ENCODE results near the gene FAM151A.

- TF ChIP-seq CTCF (IDR thresholded peaks at IDR 0.05) = no peak
- no peak for TF ChIP-seq EP300 (IDR thresholded peaks at IDR 0.05)
- no peak for TF ChIP-seq POLR2A (IDR thresholded peaks at IDR 0.05)
Observed at GRCh38 chr1:54591127-54591756, 32.1 kb downstream of the FAM151A start.
